ENCODE results near the gene KIAA0040. TPM values are rescaled to one million over a fixed set of nuclear protein-coding genes. Genes with fewer than 3 reads are reported as not detected.

Gene KIAA0040
- total and polyA plus RNA-seq, 4 donors, result 4.6 to 12.0 (median 5.7) TPM

DNA sequence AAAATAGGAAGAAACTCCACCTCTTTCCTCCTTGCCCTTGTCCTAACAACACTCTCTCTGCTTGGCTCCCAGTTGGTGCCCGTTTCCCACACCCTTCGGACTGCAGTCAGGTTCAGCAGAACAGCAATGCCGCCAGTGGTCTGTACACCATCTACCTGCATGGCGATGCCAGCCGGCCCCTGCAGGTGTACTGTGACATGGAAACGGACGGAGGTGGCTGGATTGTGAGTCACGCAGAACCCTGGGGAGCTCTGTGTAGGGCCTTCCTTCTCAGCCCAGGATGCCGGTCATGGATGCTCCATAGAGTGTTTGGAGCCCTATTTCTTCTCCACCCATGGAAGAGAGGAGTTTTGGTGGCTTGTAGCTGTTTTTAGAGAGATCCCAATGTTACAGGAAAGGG lies 64.1 kb downstream of the KIAA0040 start:
- no peak overlapping the region for H3K27ac ChIP-seq (ENCODE audit: low read depth in 1 of 2, low read length in 2 of 2)
- DNase-seq (ENCODE audit: low spot score), result no peak
- peaks cover 5 to 39% (median 25%) of the 10 kb centered on the region in 4 donors for H3K4me1 ChIP-seq (ENCODE audit: control insufficient read depth in 4 of 4, insufficient read depth in 4 of 4, low read length in 3 of 4)

More for the DNA sequence above, 64.1 kb downstream of the KIAA0040 start:
- no peaks in the 10 kb centered on the region for H3K9me3 ChIP-seq (ENCODE audit: control insufficient read depth in 4 of 4, low read length in 3 of 4)
- H3K9ac ChIP-seq (ENCODE audit: low read depth in 1 of 2, low read length in 2 of 2), result no peak overlapping the region
- no peak for TF ChIP-seq NR2F2 (IDR thresholded peaks at IDR 0.05)
- no peak for TF ChIP-seq FOXA1 (IDR thresholded peaks at IDR 0.05)
- no peak for TF ChIP-seq SP1 (IDR thresholded peaks at IDR 0.05)
- no peak for TF ChIP-seq JUND (IDR thresholded peaks at IDR 0.05)
- no peak for TF ChIP-seq GABPA (IDR thresholded peaks at IDR 0.05 in 1 of 2, conservative IDR thresholded peaks at IDR 0.05 in 1 of 2)
- TF ChIP-seq RXRA (IDR thresholded peaks at IDR 0.05), result no peak
- TF ChIP-seq, protein P1, sequence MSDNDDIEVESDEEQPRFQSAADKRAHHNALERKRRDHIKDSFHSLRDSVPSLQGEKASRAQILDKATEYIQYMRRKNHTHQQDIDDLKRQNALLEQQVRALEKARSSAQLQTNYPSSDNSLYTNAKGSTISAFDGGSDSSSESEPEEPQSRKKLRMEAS (IDR thresholded peaks at IDR 0.05), result no peak
- TF ChIP-seq, protein P2, sequence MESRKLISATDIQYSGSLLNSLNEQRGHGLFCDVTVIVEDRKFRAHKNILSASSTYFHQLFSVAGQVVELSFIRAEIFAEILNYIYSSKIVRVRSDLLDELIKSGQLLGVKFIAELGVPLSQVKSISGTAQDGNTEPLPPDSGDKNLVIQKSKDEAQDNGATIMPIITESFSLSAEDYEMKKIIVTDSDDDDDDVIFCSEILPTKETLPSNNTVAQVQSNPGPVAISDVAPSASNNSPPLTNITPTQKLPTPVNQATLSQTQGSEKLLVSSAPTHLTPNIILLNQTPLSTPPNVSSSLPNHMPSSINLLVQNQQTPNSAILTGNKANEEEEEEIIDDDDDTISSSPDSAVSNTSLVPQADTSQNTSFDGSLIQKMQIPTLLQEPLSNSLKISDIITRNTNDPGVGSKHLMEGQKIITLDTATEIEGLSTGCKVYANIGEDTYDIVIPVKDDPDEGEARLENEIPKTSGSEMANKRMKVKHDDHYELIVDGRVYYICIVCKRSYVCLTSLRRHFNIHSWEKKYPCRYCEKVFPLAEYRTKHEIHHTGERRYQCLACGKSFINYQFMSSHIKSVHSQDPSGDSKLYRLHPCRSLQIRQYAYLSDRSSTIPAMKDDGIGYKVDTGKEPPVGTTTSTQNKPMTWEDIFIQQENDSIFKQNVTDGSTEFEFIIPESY (IDR thresholded peaks at IDR 0.05), result no peak
- TF ChIP-seq, protein P3, sequence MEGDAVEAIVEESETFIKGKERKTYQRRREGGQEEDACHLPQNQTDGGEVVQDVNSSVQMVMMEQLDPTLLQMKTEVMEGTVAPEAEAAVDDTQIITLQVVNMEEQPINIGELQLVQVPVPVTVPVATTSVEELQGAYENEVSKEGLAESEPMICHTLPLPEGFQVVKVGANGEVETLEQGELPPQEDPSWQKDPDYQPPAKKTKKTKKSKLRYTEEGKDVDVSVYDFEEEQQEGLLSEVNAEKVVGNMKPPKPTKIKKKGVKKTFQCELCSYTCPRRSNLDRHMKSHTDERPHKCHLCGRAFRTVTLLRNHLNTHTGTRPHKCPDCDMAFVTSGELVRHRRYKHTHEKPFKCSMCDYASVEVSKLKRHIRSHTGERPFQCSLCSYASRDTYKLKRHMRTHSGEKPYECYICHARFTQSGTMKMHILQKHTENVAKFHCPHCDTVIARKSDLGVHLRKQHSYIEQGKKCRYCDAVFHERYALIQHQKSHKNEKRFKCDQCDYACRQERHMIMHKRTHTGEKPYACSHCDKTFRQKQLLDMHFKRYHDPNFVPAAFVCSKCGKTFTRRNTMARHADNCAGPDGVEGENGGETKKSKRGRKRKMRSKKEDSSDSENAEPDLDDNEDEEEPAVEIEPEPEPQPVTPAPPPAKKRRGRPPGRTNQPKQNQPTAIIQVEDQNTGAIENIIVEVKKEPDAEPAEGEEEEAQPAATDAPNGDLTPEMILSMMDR (IDR thresholded peaks at IDR 0.05; ENCODE audit: low read depth, low read length, missing input control), result no peak
- no peak for TF ChIP-seq FOXA2 (IDR thresholded peaks at IDR 0.05)
- TF ChIP-seq YY1 (IDR thresholded peaks at IDR 0.05), result no peak
- TF ChIP-seq HNF4G (IDR thresholded peaks at IDR 0.05), result no peak
- no peak for TF ChIP-seq TAF1 (conservative IDR thresholded peaks at IDR 0.05)
- TF ChIP-seq, protein P4, sequence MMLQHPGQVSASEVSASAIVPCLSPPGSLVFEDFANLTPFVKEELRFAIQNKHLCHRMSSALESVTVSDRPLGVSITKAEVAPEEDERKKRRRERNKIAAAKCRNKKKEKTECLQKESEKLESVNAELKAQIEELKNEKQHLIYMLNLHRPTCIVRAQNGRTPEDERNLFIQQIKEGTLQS (IDR thresholded peaks at IDR 0.05), result no peak
- no peak for TF ChIP-seq HNF4A (conservative IDR thresholded peaks at IDR 0.05)
- TF ChIP-seq EGR1 (IDR thresholded peaks at IDR 0.05; ENCODE audit: low read depth in 2 of 2), result no peak
- TF ChIP-seq RAD21 (IDR thresholded peaks at IDR 0.05), result no peak
- TF ChIP-seq REST (IDR thresholded peaks at IDR 0.05), result no peak
- H3K36me3 ChIP-seq (ENCODE audit: control insufficient read depth in 4 of 4, insufficient read depth in 3 of 4, low read depth in 1 of 4, low read length in 3 of 4), result no peaks in the 10 kb centered on the region
- H3K27me3 ChIP-seq (ENCODE audit: control insufficient read depth in 4 of 4, insufficient read depth in 4 of 4, low read length in 3 of 4), result no peaks in the 10 kb centered on the region
- 88% methylated on average over 9 of the region's 9 CpGs for WGBS
- H3K4me3 ChIP-seq (ENCODE audit: low read depth in 1 of 3, low read length in 3 of 3), result no peak overlapping the region
